ENCODE data around the gene RHBDF1.

Gene RHBDF1, protein sequence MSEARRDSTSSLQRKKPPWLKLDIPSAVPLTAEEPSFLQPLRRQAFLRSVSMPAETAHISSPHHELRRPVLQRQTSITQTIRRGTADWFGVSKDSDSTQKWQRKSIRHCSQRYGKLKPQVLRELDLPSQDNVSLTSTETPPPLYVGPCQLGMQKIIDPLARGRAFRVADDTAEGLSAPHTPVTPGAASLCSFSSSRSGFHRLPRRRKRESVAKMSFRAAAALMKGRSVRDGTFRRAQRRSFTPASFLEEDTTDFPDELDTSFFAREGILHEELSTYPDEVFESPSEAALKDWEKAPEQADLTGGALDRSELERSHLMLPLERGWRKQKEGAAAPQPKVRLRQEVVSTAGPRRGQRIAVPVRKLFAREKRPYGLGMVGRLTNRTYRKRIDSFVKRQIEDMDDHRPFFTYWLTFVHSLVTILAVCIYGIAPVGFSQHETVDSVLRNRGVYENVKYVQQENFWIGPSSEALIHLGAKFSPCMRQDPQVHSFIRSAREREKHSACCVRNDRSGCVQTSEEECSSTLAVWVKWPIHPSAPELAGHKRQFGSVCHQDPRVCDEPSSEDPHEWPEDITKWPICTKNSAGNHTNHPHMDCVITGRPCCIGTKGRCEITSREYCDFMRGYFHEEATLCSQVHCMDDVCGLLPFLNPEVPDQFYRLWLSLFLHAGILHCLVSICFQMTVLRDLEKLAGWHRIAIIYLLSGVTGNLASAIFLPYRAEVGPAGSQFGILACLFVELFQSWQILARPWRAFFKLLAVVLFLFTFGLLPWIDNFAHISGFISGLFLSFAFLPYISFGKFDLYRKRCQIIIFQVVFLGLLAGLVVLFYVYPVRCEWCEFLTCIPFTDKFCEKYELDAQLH

DNA sequence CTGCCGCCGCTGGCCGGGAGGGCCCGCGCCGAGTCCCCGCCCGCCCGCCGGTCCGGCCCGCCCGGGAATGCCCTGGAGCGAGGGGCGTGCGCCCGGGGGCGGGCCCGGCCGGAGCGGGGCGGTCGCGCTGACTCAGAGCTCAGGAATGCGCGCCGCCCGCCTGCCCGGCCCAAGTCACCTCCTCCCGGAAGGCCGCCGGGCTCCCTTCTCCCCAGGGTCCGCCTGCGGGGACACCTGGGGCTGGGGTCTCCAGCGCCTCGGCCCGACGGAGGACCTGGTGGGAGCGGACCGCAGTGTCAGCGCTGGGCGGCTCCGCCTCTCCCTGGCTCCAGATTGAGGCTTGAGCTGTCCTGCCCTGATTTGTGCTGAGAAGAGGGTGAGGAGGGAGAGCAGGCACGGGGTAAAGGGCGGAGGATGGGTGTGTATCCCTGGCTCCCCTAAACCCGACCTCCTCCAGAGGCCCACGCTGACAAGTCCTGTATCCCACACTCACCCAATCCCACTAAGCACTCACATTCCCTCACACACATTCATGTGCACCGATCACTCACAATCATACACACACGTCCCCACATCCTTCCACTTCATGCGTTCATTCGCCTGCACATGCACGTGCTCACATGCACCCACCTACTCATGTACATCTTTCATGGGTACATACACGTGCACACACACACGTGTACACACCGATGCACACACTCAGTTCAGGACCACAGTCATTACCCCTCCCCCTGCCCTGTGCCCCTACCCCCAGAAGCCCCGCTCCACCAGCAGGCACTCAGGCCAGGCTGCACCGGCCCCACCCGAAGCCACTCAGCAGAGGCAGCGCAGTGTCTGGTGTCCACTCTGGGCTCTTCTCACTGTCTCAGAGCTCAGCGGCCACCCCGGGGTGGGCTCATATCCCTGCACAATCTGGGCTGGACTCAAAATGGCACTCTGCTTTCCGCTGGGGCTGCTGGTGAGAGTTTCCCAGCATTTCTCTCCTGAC, at the start of gene RHBDF1:
Gene RHBDF1, minus strand, starts transcription at position 71 of the 988 bp plus-strand sequence. CDS start 7,616 bp downstream, outside the sequence.
- DNase-seq = no peak

- no peak for DNase-seq
Observed at GRCh38 chr16:120756-121155, 48.3 kb upstream of the RHBDF1 start.

DNA sequence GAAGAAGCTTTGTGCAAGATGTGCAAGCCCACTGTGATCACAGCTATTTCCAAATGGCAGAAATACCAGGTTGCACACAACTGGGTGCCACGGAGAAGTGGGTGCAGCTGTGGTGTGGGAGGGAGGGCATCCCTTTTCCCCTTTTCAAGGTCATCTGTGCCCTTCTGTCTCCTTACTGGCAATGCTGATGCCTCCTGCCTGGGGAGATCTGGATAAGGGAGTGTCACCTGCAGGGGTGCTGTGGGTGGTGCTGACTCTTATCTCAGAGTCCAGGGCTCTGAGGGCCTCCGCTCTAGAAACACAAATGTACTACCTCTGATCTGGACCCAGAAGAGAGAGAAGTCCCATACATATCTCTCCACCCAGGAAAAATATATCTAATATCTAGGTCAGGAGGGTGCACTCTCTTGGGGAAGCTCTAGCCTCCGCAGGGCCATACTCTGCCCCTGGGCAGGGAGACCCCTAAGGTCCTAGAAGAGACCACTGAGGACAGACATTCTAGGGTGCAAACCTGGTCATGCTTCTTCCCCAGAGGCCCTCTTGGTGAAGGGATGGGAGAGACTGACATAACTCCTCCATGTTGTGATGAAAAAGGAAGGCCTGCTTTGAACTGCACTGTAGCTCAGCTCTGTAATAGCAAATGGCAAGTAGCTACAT, 47.5 kb upstream of the RHBDF1 start:
- no peak for DNase-seq

DNA sequence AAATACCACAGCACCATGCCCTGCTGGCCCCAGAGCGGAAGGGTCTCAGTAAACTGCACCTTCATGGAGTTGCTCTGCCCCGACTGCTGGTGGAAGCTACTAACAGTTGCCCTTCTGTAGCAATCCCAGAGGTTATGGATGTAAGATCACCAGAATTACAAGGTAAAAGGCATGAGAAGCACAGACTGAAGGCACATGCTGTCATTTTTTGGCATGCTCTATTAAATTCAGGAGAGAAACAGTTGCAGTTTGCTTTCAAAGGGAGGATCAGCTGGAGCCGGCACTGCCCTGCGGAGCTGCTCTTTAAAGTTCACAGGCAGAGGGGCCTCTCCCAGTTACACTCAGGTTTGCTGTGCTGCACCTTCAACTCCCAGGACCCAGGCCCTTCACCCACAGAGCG, 46.9 kb upstream of the RHBDF1 start:
- DNase-seq = no peak

- DNase-seq = no peak
Observed at GRCh38 chr16:118857-119256, 46.4 kb upstream of the RHBDF1 start.

GRCh38 chr16:117379-118365, 45.2 kb upstream of the RHBDF1 start:
- DNase-seq = no peak

DNA sequence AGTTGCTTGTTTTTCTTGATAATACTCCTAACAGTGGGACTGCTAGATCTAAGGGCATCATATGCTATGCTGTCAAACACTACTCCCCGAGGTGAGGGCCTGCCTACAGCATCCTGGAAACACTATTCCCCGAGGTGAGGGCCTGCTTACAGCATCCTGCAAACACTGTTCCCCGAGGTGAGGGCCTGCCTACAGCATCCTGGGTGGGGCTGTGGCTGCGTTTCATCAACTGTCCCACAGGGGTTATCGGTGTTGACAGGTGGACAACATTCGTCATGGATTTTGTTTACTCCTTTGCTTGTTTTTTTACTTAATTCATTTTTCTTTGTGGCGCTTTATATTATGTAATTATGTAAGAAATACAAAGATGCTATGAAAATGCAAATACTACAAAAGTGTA, 43.6 kb upstream of the RHBDF1 start:
- DNase-seq = no peak

GRCh38 chr16:114327-114726, 41.9 kb upstream of the RHBDF1 start:
- DNase-seq = no peak

- no peak for DNase-seq
Observed at GRCh38 chr16:112153-112840, 39.9 kb upstream of the RHBDF1 start.

- peak; percentile 61 for DNase-seq
Observed at GRCh38 chr16:106623-107324, 34.3 kb upstream of the RHBDF1 start.

GRCh38 chr16:105521-105920, 33.1 kb upstream of the RHBDF1 start:
- DNase-seq = no peak

DNA sequence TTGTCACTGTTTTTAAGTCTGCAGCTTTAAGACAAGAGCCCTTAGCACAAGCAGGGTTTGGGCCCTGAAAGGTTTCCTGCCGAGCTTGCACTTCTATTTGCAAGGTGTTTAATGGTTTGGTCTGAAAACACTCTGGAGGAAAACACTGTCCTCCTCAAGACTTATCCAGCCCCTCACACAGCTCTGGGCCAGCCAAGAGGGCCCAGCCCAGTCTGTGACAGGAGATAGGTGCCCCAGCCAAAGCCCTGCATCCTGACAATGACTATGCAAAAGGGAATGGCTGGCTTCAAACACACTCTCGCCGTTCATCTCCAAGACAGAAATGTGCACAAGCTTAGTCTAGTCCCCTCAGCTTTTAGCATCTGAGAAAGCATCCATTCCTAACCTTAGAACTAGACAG, 32.5 kb upstream of the RHBDF1 start:
- no peak for DNase-seq

- no peak for DNase-seq
Observed at GRCh38 chr16:104355-104754, 31.9 kb upstream of the RHBDF1 start.

GRCh38 chr16:102060-102855, 29.8 kb upstream of the RHBDF1 start:
- no peak for DNase-seq

- no peak for DNase-seq
Observed at GRCh38 chr16:101586-101985, 29.2 kb upstream of the RHBDF1 start.

DNA sequence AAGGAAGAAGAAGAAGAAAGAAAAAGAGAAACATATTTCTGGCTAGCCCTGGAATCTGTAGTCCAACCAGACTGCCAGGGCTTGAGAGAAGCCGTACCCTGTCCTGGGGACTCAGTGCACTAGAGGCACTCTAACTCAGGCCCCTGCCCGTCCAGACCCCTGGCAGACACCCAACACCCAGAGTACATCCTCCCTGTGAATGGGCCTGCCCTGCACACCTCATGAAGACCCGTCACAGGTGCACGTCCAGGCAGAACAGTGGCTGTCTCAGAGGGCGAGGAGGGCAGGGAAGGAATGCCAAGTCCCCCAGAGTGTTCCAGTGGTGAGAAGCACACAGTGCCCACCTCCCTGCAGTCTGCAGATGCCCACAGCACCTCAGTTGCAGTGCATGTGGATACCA, 28.6 kb upstream of the RHBDF1 start:
- no peak for DNase-seq

DNA sequence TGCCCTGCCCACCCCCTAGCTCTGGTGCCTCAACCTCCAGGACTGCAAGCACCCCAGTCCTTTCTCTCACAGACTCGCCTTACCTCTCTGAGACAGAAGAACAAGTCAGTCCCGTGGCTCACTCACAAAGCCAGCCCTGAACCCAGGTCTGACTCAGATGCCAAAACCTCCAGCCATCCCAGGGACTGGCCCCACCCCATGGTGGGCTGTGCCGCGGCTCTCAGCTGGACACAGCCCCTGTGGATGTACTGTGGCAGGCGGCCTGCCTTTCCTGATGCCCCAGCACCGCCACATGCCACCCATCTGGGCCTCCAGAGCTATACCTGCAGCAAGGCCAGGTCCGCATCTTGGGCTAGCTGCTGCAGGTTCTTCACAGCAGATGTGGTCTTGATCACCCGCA, 25.4 kb upstream of the RHBDF1 start:
- no peak for DNase-seq

- DNase-seq = peak; percentile 14
Observed at GRCh38 chr16:96935-97381, 24.5 kb upstream of the RHBDF1 start.

DNA sequence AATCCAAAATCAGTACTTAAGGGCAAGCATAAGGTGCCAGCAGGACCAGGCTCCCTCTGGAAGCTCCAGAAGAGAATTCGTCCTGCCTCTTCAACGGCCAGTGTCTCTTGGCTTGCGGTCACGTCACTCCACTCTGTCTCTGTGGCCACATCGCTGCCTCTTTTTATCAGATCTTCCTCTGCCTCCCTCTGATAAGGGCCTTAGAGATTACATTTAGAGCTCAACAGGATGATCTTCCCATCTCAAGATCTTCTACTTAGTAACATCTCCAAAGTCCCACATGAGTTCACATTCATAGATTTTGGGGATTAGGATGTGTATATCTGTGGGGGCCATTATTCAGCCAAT, 22.5 kb upstream of the RHBDF1 start:
- no peak for DNase-seq
